ENCODE results near the gene FAM53B. TPM values are rescaled to one million over a fixed set of nuclear protein-coding genes. Genes with fewer than 3 reads are reported as not detected.

The FAM53B gene
- total RNA-seq, 2 donors from 2014 or later = 17.1 to 21.1 TPM

GRCh38 chr10:124619195-124619594 is 125.0 kb downstream of the FAM53B start:
- intact Hi-C loops (cut with DNase I) = no loop called here
- no peaks in the 10 kb centered on the region for H3K4me1 ChIP-seq
- TF ChIP-seq POLR2A (IDR thresholded peaks at IDR 0.05) = no peak
- TF ChIP-seq, protein P1, sequence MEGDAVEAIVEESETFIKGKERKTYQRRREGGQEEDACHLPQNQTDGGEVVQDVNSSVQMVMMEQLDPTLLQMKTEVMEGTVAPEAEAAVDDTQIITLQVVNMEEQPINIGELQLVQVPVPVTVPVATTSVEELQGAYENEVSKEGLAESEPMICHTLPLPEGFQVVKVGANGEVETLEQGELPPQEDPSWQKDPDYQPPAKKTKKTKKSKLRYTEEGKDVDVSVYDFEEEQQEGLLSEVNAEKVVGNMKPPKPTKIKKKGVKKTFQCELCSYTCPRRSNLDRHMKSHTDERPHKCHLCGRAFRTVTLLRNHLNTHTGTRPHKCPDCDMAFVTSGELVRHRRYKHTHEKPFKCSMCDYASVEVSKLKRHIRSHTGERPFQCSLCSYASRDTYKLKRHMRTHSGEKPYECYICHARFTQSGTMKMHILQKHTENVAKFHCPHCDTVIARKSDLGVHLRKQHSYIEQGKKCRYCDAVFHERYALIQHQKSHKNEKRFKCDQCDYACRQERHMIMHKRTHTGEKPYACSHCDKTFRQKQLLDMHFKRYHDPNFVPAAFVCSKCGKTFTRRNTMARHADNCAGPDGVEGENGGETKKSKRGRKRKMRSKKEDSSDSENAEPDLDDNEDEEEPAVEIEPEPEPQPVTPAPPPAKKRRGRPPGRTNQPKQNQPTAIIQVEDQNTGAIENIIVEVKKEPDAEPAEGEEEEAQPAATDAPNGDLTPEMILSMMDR (IDR thresholded peaks at IDR 0.05) = no peak
- 60 to 74% methylated on average over 4 to 9 of the region's 9 CpGs for WGBS, 2 donors
- H3K27ac ChIP-seq = peak overlapping the region in 1 of 4 donors; percentile 41
- DNase-seq = peak in 2 of 4 donors; percentile 45 to 59
- peak; percentile 28 for ATAC-seq
- H3K27me3 ChIP-seq = no peaks in the 10 kb centered on the region
- H3K4me3 ChIP-seq = no peak overlapping the region
- H3K36me3 ChIP-seq (replicated peaks in 1 of 2; ENCODE audit: insufficient read depth in 1 of 2, low read depth in 2 of 2) = no peaks in the 10 kb centered on the region
- H3K9me3 ChIP-seq = no peaks in the 10 kb centered on the region

DNA sequence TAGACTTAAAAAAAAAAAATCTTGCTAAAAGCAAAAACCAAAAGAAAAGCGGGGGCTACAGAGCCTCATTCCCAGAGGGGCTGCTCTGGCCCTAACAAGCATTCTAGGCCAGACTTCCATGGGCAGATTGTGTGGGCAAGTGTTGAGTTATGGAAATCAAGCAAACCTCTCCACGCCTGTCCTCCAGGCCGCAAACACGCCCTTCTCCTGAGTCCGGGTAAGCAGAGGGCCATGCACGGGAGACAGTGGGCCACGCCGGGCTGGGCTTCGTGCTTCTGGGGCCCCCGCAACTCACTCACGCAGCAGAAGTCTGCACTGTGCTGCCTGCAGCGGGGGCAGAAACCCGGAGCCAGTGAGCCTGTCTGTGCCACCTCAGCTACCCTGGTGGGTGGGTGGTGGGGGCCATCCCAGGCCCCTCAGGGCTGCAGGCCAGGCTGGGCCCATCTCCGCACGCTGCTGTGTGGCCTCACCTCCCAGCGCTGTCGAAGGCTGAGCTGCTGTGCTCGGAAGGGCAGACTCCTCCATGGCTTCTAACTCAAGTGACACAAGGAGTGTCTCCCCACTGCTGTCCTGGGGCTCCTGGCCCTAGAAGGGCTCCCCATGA is 125.6 kb downstream of the FAM53B start:
- TF ChIP-seq POLR2A (IDR thresholded peaks at IDR 0.05) = no peak
- TF ChIP-seq, protein P1 (IDR thresholded peaks at IDR 0.05) = no peak
- DNase-seq = no peak
- no peaks in the 10 kb centered on the region for H3K27me3 ChIP-seq
- intact Hi-C loops (cut with DNase I) = no loop called here
- H3K4me1 ChIP-seq = no peaks in the 10 kb centered on the region
- ATAC-seq = no peak
- WGBS, 2 donors = 94 to 97% methylated on average over 18 of the region's 18 CpGs
- no peak overlapping the region for H3K4me3 ChIP-seq
- no peaks in the 10 kb centered on the region for H3K36me3 ChIP-seq (replicated peaks in 1 of 2; ENCODE audit: insufficient read depth in 1 of 2, low read depth in 2 of 2)
- no peaks in the 10 kb centered on the region for H3K9me3 ChIP-seq
- peak overlapping the region in 1 of 4 donors; percentile 41 for H3K27ac ChIP-seq

GRCh38 chr10:124616836-124617130 is 127.4 kb downstream of the FAM53B start:
- intact Hi-C loops (cut with DNase I) = no loop called here
- 60 to 76% methylated on average over 1 to 4 of the region's 4 CpGs for WGBS, 2 donors
- no peaks in the 10 kb centered on the region for H3K9me3 ChIP-seq
- H3K4me3 ChIP-seq = no peak overlapping the region
- no peaks in the 10 kb centered on the region for H3K4me1 ChIP-seq
- H3K36me3 ChIP-seq (replicated peaks in 1 of 2; ENCODE audit: insufficient read depth in 1 of 2, low read depth in 2 of 2) = no peaks in the 10 kb centered on the region
- DNase-seq (no peak), ATAC-seq (no peak)
- no peak overlapping the region for H3K27ac ChIP-seq
- no peaks in the 10 kb centered on the region for H3K27me3 ChIP-seq
- TF ChIP-seq POLR2A (IDR thresholded peaks at IDR 0.05) = no peak
- TF ChIP-seq, protein P1 (IDR thresholded peaks at IDR 0.05) = no peak

DNA sequence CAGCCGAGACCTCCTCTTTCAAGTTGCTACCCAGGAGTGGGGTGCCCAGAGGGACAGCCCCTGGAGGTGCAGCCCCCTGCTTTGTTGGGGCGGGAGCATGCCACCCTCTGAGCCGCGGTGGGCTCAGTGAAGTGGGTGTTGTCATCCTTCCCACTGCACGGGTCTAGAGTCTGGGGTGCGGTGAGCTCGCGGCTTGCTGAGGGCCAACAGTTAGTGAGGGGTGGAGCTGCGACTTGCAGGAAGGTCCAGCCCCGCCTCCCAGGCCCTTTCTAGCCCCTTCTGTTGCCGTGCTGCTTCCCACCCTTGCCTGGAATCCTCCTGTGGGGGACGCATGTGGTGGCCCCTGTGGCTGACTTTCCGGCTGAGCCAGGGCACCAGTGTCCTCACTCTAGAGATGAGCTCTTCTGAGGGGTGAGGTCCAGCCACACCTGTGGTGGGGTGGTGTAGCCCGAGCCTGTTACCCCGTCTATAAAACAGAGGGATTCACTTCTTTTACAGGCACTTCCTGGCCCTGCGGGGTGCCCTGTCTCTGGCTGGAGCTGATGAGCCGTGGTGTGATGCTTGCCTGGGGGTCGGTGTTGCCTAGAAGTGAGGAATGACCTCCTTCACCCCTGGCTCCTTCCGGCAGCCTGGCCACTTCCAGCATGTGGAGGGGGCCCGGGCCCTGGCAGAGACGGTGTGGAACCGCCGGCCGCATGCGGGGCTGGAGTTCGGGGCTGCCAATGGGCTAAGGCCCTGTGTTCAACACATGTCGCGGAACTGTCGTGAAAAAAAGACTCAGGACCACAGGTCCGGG is 127.9 kb downstream of the FAM53B start:
- no peaks in the 10 kb centered on the region for H3K36me3 ChIP-seq (replicated peaks in 1 of 2; ENCODE audit: insufficient read depth in 1 of 2, low read depth in 2 of 2)
- intact Hi-C loops (cut with DNase I) = no loop called here
- ATAC-seq (no peak), DNase-seq (no peak)
- 92 to 99% methylated on average over 12 to 30 of the region's 30 CpGs for WGBS, 2 donors
- no peaks in the 10 kb centered on the region for H3K27me3 ChIP-seq
- H3K27ac ChIP-seq = no peak overlapping the region
- TF ChIP-seq, protein P1 (IDR thresholded peaks at IDR 0.05) = no peak
- TF ChIP-seq POLR2A (IDR thresholded peaks at IDR 0.05) = no peak
- no peaks in the 10 kb centered on the region for H3K9me3 ChIP-seq
- H3K4me3 ChIP-seq = no peak overlapping the region
- H3K4me1 ChIP-seq = no peaks in the 10 kb centered on the region

All from body of pancreas (tissue), 4 donors.